ENCODE measurements around the gene SGCG.

DNA sequence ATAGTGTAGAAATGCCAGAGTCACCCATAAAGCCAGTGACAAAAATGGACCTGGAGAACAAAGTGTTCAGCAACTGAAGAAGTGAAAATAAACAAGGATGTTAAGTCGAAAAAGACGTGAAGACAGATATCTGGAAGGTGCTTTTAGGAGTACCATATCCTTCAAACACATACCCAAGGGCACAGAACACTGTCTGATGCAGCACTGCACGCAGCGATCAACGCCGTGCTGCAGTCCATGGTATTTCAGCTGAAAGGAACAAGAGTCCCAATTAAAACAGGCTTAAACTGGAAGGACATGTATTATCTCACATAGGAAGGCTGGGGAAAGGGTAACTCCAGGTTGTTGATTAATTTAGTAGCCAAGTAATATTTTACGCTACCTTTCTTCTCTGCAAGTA is 108.2 kb downstream of the SGCG start:
- TF ChIP-seq, protein P1, sequence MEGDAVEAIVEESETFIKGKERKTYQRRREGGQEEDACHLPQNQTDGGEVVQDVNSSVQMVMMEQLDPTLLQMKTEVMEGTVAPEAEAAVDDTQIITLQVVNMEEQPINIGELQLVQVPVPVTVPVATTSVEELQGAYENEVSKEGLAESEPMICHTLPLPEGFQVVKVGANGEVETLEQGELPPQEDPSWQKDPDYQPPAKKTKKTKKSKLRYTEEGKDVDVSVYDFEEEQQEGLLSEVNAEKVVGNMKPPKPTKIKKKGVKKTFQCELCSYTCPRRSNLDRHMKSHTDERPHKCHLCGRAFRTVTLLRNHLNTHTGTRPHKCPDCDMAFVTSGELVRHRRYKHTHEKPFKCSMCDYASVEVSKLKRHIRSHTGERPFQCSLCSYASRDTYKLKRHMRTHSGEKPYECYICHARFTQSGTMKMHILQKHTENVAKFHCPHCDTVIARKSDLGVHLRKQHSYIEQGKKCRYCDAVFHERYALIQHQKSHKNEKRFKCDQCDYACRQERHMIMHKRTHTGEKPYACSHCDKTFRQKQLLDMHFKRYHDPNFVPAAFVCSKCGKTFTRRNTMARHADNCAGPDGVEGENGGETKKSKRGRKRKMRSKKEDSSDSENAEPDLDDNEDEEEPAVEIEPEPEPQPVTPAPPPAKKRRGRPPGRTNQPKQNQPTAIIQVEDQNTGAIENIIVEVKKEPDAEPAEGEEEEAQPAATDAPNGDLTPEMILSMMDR (IDR thresholded peaks at IDR 0.05) = no peak
- no peak for TF ChIP-seq POLR2A (IDR thresholded peaks at IDR 0.05)

All from gastroesophageal sphincter (tissue), 3 donors.